Transverse colon (tissue), 4 donors: ENCODE results near the gene B3GALNT2.

Experiments
- CTCF ChIP-seq, 5 experiments: fragments of 200-600 bp in 3 of 5; fragments of 450-650 bp in 2 of 5; sonication (generic) in 3 of 5; IDR thresholded peaks; 1 replicate in 2 of 5; 2 replicates in 3 of 5; pipeline ENCODE4 v1.5.1; 2016 to 2017; ENCODE audit warnings: antibody characterized with exemption in 5 of 5, inconsistent platforms in 3 of 5, mild to moderate bottlenecking in 2 of 5, moderate library complexity in 1 of 5
- POLR2A ChIP-seq: fragments of 450-650 bp; IDR thresholded peaks from one replicate; pipeline ENCODE4 v1.6.1; 2016; ENCODE audit warnings: antibody characterized with exemption, mild to moderate bottlenecking, moderate library complexity
- POLR2AphosphoS5 ChIP-seq, 3 donors: sonication (generic); formaldehyde crosslinking; IDR thresholded peaks; one replicate each; pipeline ENCODE4 v1.6.1; 2016; ENCODE audit warnings: antibody characterized with exemption in 3 of 3

- TF ChIP-seq CTCF (IDR thresholded peaks at IDR 0.05) (no peak), POLR2A (no peak), POLR2AphosphoS5 (IDR thresholded peaks at IDR 0.05) (no peak)
These were observed 70.3 kb downstream of the B3GALNT2 start for GRCh38 chr1:235434001-235434400.
